CD14-positive monocyte (primary cell): Measurements from ENCODE around the gene TMEM248. TPM values are rescaled to one million over a fixed set of nuclear protein-coding genes. Genes with fewer than 3 reads are reported as not detected.
"Not testable (repeated sequence)": the region's sequence is repeated elsewhere in the genome, so short reads cannot be mapped to it uniquely, and the experiment has no call there.

ENCODE experiments used
- DNase-seq, 3 donors: peaks; one replicate each; pipeline ENCODE4 v3.0.0-alpha.2; 2011 to 2022
- H2AFZ ChIP-seq: 2 replicates; pipeline ENCODE4 v1.6.0; 2012; ENCODE audit warnings: mild to moderate bottlenecking, low read depth, low read length, inconsistent platforms; ENCODE audit not compliant: insufficient read depth, poor library complexity, severe bottlenecking
- H3K27ac ChIP-seq, 2 donors: 1 replicate in 1 of 2; 2 replicates in 1 of 2; pipeline ENCODE4 v1.5.1; 2012 to 2013; ENCODE audit warnings: low read length in 2 of 2, control low read depth in 1 of 2, inconsistent platforms in 1 of 2, low read depth in 1 of 2, mild to moderate bottlenecking in 1 of 2
- H3K27me3 ChIP-seq, 2 donors: one replicate each; pipeline versions ENCODE4 v1.6.0 to v1.6.1; 2011 to 2013; ENCODE audit warnings: low read length in 2 of 2; ENCODE audit not compliant: control insufficient read depth in 2 of 2, insufficient read depth in 2 of 2
- H3K36me3 ChIP-seq, 2 donors: replicated peaks in 1 of 2; 1 replicate in 1 of 2; 2 replicates in 1 of 2; pipeline versions ENCODE4 v1.5.1 to v1.6.1; 2012 to 2013; ENCODE audit warnings: low read length in 2 of 2, control low read depth in 1 of 2, inconsistent platforms in 1 of 2, mild to moderate bottlenecking in 1 of 2; ENCODE audit not compliant: insufficient read depth in 2 of 2, control insufficient read depth in 1 of 2
- H3K4me1 ChIP-seq, 2 donors: 1 replicate in 1 of 2; 2 replicates in 1 of 2; pipeline versions ENCODE4 v1.5.1 to v1.6.1; 2012 to 2013; ENCODE audit warnings: low read length in 2 of 2, control low read depth in 1 of 2, inconsistent platforms in 1 of 2, mild to moderate bottlenecking in 1 of 2, moderate library complexity in 1 of 2; ENCODE audit not compliant: insufficient read depth in 2 of 2, control insufficient read depth in 1 of 2
- H3K4me2 ChIP-seq: replicated peaks from 2 replicates; pipeline ENCODE3; 2012; ENCODE audit warnings: low read length, moderate library complexity, mild to moderate bottlenecking; ENCODE audit not compliant: poor library complexity, severe bottlenecking; ENCODE audit errors: extremely low read depth
- H3K4me3 ChIP-seq, 3 experiments: fragments of 200-600 bp in 1 of 3; sonication (generic) in 1 of 3; replicated peaks in 1 of 3; 1 replicate in 2 of 3; 2 replicates in 1 of 3; pipeline ENCODE4 v1.5.1; 2011 to 2013; ENCODE audit warnings: low read length in 3 of 3, mild to moderate bottlenecking in 3 of 3, control low read depth in 2 of 3, low read depth in 2 of 3, inconsistent platforms in 1 of 3, moderate library complexity in 1 of 3
- H3K79me2 ChIP-seq: 2 replicates; pipeline ENCODE4 v1.6.0; 2012; ENCODE audit warnings: mild to moderate bottlenecking, control low read depth, inconsistent platforms, low read length, moderate library complexity; ENCODE audit not compliant: insufficient read depth
- H3K9ac ChIP-seq: 2 replicates; pipeline ENCODE4 v1.6.0; 2017; ENCODE audit warnings: low read length, mild to moderate bottlenecking; ENCODE audit not compliant: insufficient read depth, poor library complexity, severe bottlenecking
- H3K9me3 ChIP-seq, 2 donors: replicated peaks in 1 of 2; 1 replicate in 1 of 2; 2 replicates in 1 of 2; pipeline versions ENCODE4 v1.5.1 to v1.6.1; 2012 to 2013; ENCODE audit warnings: low read length in 2 of 2, control low read depth in 1 of 2; ENCODE audit not compliant: control insufficient read depth in 1 of 2, insufficient read depth in 1 of 2
- H4K20me1 ChIP-seq: 2 replicates; pipeline ENCODE4 v1.6.0; 2012; ENCODE audit warnings: mild to moderate bottlenecking, low read length, control low read depth, moderate library complexity; ENCODE audit not compliant: insufficient read depth
- H3K27ac Mint-ChIP-seq, 7 donors: one replicate each; pipeline ENCODE4 v1.8.0; 2020; ENCODE audit warnings: mild to moderate bottlenecking in 7 of 7, mixed read lengths in 7 of 7, moderate library complexity in 6 of 7, inconsistent platforms in 2 of 7
- H3K27me3 Mint-ChIP-seq, 3 donors: one replicate each; pipeline ENCODE4 v1.8.0; 2021 to 2022; ENCODE audit warnings: low read depth in 3 of 3, mild to moderate bottlenecking in 3 of 3, mixed read lengths in 3 of 3, moderate library complexity in 3 of 3, inconsistent platforms in 1 of 3
- H3K36me3 Mint-ChIP-seq, 2 donors: one replicate each; pipeline ENCODE4 v1.8.0; 2020; ENCODE audit warnings: mixed read lengths in 2 of 2, inconsistent platforms in 1 of 2, mild to moderate bottlenecking in 1 of 2
- H3K4me1 Mint-ChIP-seq: one replicate; pipeline ENCODE4 v1.8.0; 2020; ENCODE audit warnings: mild to moderate bottlenecking, mixed read lengths
- H3K4me3 Mint-ChIP-seq, 2 donors: one replicate each; pipeline ENCODE4 v1.8.0; 2020; ENCODE audit warnings: mild to moderate bottlenecking in 2 of 2, mixed read lengths in 2 of 2, moderate library complexity in 1 of 2
- H3K9me3 Mint-ChIP-seq, 7 donors: one replicate each; pipeline ENCODE4 v1.8.0; 2020 to 2022; ENCODE audit warnings: mixed read lengths in 7 of 7, mild to moderate bottlenecking in 6 of 7, moderate library complexity in 6 of 7, inconsistent platforms in 2 of 7
- WGBS: methylation state at CpG from one replicate; pipeline ENCODE4 v1.1.5; 2013; ENCODE audit warnings: missing lambda C conversion rate; ENCODE audit not compliant: insufficient coverage; 5-methylcytosine and 5-hydroxymethylcytosine counted together
- intact Hi-C, 2 donors: fragments of 100-400 bp; cut with micrococcal nuclease; formaldehyde crosslinking; loops; one replicate each; pipeline versions ENCODE4 v1.15.0 to v1.15.1; 2023
- polyA plus RNA-seq, 3 donors: library from polyadenylated mRNA; depleted of rRNA in 1 of 3; unstranded in 2 of 3; stranded (reverse) in 1 of 3; fragments of 300-500 nt in 2 of 3; fragments of >200 nt in 1 of 3; fragmentation: Illumina TruSeq in 2 of 3; gene quantifications; 1 replicate in 2 of 3; 2 replicates in 1 of 3; pipeline ENCODE4 v1.2.3, GENCODE V29; 2012 to 2021
- TF ChIP-seq, protein P1 (sequence below): fragments of 200-600 bp; IDR thresholded peaks from one replicate; pipeline ENCODE4 v1.8.0; 2022; ENCODE audit warnings: antibody characterized with exemption, mild to moderate bottlenecking

TMEM248 gene
- polyA plus RNA-seq, 3 donors: 67.5 to 82.3 (median 78.3) TPM

DNA sequence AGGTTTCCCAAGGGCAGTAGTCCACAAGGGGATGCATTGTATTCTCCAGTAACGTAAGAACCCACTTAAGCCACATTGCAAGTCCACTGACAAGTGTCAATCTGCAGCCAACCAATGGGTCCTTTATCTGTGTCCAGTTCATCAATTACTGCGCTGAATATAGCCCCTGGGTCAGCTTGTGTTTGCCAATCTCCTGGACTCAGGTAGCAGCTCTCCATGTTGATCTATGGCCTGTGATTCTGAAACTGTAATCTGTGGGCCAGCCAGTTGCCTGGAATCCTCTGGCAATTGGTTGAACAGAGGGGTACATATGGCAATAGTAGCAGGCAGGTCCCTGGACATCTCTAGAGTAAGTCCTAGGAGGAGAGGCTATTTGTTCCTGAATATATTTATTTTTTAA lies 8.8 kb upstream of the TMEM248 start:
- Histone ChIP-seq H3K27me3 (no peaks in the 10 kb centered on the region), H3K9me3 (no peaks in the 10 kb centered on the region), H3K27ac (no peak overlapping the region), H3K4me1 (no peaks in the 10 kb centered on the region), H4K20me1 (no peaks in the 10 kb centered on the region), H3K79me2 (no peaks in the 10 kb centered on the region), H3K9ac (no peak overlapping the region), H3K36me3 (no peaks in the 10 kb centered on the region), H2AFZ (no peak overlapping the region), H3K4me3 (no peak overlapping the region), H3K4me2 (no peak overlapping the region)
- Mint-ChIP-seq H3K27ac (no peak overlapping the region), H3K27me3 (peaks cover 0 to 2% (median 0%) of the 10 kb centered on the region in 3 donors), H3K9me3 (peaks cover 0 to 2% (median 0%) of the 10 kb centered on the region in 7 donors), H3K36me3 (no peaks in the 10 kb centered on the region), H3K4me1 (no peaks in the 10 kb centered on the region), H3K4me3 (no peak overlapping the region)
- intact Hi-C loops: no loop called here
- TF ChIP-seq, protein P1, sequence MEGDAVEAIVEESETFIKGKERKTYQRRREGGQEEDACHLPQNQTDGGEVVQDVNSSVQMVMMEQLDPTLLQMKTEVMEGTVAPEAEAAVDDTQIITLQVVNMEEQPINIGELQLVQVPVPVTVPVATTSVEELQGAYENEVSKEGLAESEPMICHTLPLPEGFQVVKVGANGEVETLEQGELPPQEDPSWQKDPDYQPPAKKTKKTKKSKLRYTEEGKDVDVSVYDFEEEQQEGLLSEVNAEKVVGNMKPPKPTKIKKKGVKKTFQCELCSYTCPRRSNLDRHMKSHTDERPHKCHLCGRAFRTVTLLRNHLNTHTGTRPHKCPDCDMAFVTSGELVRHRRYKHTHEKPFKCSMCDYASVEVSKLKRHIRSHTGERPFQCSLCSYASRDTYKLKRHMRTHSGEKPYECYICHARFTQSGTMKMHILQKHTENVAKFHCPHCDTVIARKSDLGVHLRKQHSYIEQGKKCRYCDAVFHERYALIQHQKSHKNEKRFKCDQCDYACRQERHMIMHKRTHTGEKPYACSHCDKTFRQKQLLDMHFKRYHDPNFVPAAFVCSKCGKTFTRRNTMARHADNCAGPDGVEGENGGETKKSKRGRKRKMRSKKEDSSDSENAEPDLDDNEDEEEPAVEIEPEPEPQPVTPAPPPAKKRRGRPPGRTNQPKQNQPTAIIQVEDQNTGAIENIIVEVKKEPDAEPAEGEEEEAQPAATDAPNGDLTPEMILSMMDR: no peak
- WGBS: 100% methylated on average over 2 of the region's 2 CpGs
- no peak for DNase-seq

DNA sequence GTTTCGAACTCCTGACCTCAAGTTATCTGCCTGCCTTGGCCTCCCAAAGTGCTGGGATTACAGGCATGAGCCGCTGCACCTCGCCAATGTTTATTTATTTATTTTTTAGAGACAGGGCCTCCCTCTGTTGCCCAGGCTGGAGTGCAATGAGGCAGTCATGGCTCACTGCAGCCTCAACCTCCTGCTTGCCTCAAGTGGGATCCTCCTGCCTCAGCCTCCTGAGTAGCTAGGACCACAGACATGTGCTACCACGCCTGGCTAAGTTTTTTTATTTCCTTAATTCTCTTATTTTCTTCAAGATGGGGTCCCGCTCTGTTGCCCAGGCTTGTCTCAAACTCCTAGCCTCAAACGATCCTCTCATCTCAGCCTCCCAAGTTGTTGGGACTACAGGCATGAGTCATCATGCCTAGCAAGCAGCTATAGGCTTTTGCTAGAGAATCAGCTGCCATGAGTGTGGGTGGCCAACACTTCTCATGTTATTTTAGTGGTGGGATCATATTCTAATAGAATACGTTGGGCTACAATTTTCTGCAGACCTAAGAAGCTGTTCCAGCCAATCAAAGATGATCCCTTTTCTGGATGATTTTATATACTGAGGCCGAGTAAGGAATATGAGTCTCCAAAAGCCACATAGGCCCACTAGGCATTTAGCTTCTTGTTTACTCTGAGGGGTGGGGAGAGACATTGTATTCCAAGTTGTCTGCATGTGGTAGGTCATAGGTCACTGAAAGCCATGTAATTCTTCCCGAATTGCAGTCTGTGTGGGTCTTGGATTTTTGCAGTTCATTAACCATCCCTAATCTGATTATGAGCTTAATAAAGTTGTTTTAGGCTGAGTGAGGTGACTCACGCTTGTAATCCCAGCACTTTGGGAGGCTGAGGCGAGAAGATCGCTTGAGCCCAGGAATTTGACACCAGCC lies 7.6 kb upstream of the TMEM248 start:
- no peaks in the 10 kb centered on the region for H3K4me1 Mint-ChIP-seq
- no peak overlapping the region for H3K4me3 Mint-ChIP-seq
- Histone ChIP-seq H2AFZ (no peak overlapping the region), H3K9ac (no peak overlapping the region), H3K27me3 (no peaks in the 10 kb centered on the region), H4K20me1 (no peaks in the 10 kb centered on the region), H3K79me2 (no peaks in the 10 kb centered on the region), H3K4me1 (no peaks in the 10 kb centered on the region), H3K4me3 (no peak overlapping the region), H3K36me3 (no peaks in the 10 kb centered on the region), H3K27ac (no peak overlapping the region), H3K9me3 (no peaks in the 10 kb centered on the region), H3K4me2 (no peak overlapping the region)
- 100% methylated on average over 4 of the region's 12 CpGs for WGBS
- peak overlapping the region in 1 of 7 donors; percentile 15 for H3K27ac Mint-ChIP-seq
- intact Hi-C loops: no loop called here
- TF ChIP-seq, protein P1: no peak
- DNase-seq: no peak
- H3K9me3 Mint-ChIP-seq: peaks cover 0 to 2% (median 0%) of the 10 kb centered on the region in 7 donors
- H3K27me3 Mint-ChIP-seq: peaks cover 0 to 2% (median 0%) of the 10 kb centered on the region in 3 donors
- H3K36me3 Mint-ChIP-seq: no peaks in the 10 kb centered on the region

DNA sequence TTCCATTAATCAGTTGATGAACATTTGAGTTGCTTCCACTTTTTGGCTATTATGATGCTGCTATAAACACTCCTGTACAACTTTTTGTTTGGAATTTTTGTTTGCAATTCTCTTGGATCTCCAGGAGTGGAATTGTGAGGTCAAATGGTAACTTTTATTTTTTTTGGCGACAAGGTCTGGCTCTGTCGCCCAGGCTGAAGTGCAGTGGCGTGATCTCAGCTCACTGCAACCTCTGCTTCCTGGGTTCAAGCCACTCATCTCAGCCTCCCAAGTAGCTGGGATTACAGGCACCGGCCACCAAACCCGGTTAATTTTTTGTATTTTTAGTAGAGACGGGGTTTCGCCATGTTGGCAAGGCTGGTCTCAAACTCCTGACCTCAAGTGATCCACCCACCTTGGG lies 3.1 kb upstream of the TMEM248 start:
- H3K36me3 ChIP-seq, intact Hi-C loops, H3K27ac ChIP-seq, H3K27me3 Mint-ChIP-seq, H3K4me3 Mint-ChIP-seq, H3K27ac Mint-ChIP-seq, H3K4me2 ChIP-seq, H3K9me3 Mint-ChIP-seq, H2AFZ ChIP-seq, H3K9ac ChIP-seq, H3K9me3 ChIP-seq, H3K27me3 ChIP-seq, H3K36me3 Mint-ChIP-seq, H3K4me3 ChIP-seq, H4K20me1 ChIP-seq, DNase-seq: not testable (repeated sequence)
- WGBS: 95% methylated on average over 3 of the region's 7 CpGs
- Histone ChIP-seq H3K79me2 (peaks cover 23% of the 10 kb centered on the region), H3K4me1 (peaks cover 15 to 17% of the 10 kb centered on the region in 2 donors)
- H3K4me1 Mint-ChIP-seq: peaks cover 17% of the 10 kb centered on the region
